ENCODE measurements around the gene IARS1.
A peak's percentile ranks its signal among the peaks of the same experiment; 100 is the strongest.

Gene IARS1

GRCh38 chr9:92327283-92327850, 33.9 kb upstream of the IARS1 start:
- Histone ChIP-seq H3K9me3 (ENCODE audit: insufficient read depth, low read length) (no peaks in the 10 kb centered on the region), H3K9ac (ENCODE audit: insufficient read length, low read depth) (no peak overlapping the region), H3K4me3 (ENCODE audit: insufficient read length, low read depth) (no peak overlapping the region), H3K27me3 (ENCODE audit: insufficient read depth, insufficient read length) (no peaks in the 10 kb centered on the region), H3K4me1 (ENCODE audit: insufficient read depth, insufficient read length) (no peaks in the 10 kb centered on the region), H3K36me3 (ENCODE audit: insufficient read depth, insufficient read length, low read length) (peaks cover 22% of the 10 kb centered on the region)
- TF ChIP-seq SUZ12 (IDR thresholded peaks at IDR 0.05; ENCODE audit: extremely low read depth, insufficient read depth, insufficient read length) (no peak), ZNF274 (IDR thresholded peaks at IDR 0.05; ENCODE audit: low read depth, low read length) (no peak), YY1 (IDR thresholded peaks at IDR 0.05; ENCODE audit: insufficient read depth, insufficient read length) (no peak)
- no peak for DNase-seq (ENCODE audit: low read depth, low spot score)

GRCh38 chr9:92325991-92326500, 32.5 kb upstream of the IARS1 start:
- Histone ChIP-seq H3K4me3 (ENCODE audit: insufficient read length, low read depth) (peak overlapping the region; percentile 93), H3K9me3 (ENCODE audit: insufficient read depth, low read length) (no peaks in the 10 kb centered on the region), H3K4me1 (ENCODE audit: insufficient read depth, insufficient read length) (no peaks in the 10 kb centered on the region), H3K9ac (ENCODE audit: insufficient read length, low read depth) (peak overlapping the region; percentile 96), H3K27me3 (ENCODE audit: insufficient read depth, insufficient read length) (no peaks in the 10 kb centered on the region), H3K36me3 (ENCODE audit: insufficient read depth, insufficient read length, low read length) (peaks cover 32% of the 10 kb centered on the region)
- no peak for TF ChIP-seq ZNF274 (IDR thresholded peaks at IDR 0.05; ENCODE audit: low read depth, low read length)
- DNase-seq (ENCODE audit: low read depth, low spot score) = no peak

DNA sequence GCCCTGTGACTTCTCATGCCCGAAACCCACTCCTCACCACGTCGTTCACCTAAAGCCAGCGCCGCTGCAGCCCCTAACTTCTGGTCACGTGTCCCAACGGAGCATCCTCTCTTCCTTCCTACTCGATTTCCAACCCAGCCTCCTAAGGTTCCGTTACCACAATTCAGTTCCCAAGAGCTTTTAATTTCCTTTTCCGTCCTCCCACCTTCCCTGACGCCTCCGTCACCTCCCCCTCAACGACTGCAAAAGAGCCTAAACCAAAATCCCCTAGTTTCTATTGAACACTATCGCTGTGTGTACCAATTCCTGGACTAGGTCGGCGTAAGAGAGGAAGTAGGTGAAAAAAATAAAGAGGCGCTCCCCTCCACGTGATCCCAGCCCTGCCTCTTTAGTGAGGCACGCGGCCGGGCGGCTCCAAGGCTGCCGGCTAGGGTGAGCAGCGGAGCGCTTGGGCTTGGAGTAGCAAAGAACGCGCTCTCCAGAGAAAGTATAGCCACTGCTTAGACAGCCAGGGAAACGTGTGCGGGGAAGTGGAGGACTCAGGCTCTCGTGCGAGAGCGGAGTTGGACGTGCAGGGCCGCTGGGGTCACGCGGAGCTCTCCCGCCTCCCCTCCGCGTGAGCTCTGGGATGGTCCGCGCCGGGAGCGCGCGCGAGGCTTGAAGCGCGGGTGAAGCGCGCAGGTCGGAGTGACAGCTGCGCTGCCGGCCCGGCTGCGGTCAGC, 31.9 kb upstream of the IARS1 start, which contains the start of the genes CENPP and NOL8:
TSS of gene CENPP (plus strand) at position 685 of the 722 bp plus-strand sequence.
TSS of gene NOL8 (minus strand) at position 82 of the 722 bp plus-strand sequence. CDS start 1,189 bp downstream, outside the sequence.
- TF ChIP-seq YY1 (IDR thresholded peaks at IDR 0.05; ENCODE audit: insufficient read depth, insufficient read length) = no peak
- no peak for TF ChIP-seq SUZ12 (IDR thresholded peaks at IDR 0.05; ENCODE audit: extremely low read depth, insufficient read depth, insufficient read length)
- no peak for TF ChIP-seq ZNF274 (IDR thresholded peaks at IDR 0.05; ENCODE audit: low read depth, low read length)
- DNase-seq (ENCODE audit: low read depth, low spot score) = peak; percentile 71
- no peaks in the 10 kb centered on the region for H3K9me3 ChIP-seq (ENCODE audit: insufficient read depth, low read length)
- peak within 1 kb of the TSS; percentile 96 for H3K9ac ChIP-seq (ENCODE audit: insufficient read length, low read depth)
- H3K27me3 ChIP-seq (ENCODE audit: insufficient read depth, insufficient read length) = no peaks in the 10 kb centered on the region
- H3K4me1 ChIP-seq (ENCODE audit: insufficient read depth, insufficient read length) = no peaks in the 10 kb centered on the region
- peak within 1 kb of the TSS; percentile 93 for H3K4me3 ChIP-seq (ENCODE audit: insufficient read length, low read depth)
- H3K36me3 ChIP-seq (ENCODE audit: insufficient read depth, insufficient read length, low read length) = peaks cover 36% of the 10 kb centered on the region

- TF ChIP-seq YY1 (IDR thresholded peaks at IDR 0.05; ENCODE audit: insufficient read depth, insufficient read length) (no peak), SUZ12 (IDR thresholded peaks at IDR 0.05; ENCODE audit: extremely low read depth, insufficient read depth, insufficient read length) (no peak), ZNF274 (IDR thresholded peaks at IDR 0.05; ENCODE audit: low read depth, low read length) (no peak)
- no peaks in the 10 kb centered on the region for H3K9me3 ChIP-seq (ENCODE audit: insufficient read depth, low read length)
- H3K9ac ChIP-seq (ENCODE audit: insufficient read length, low read depth) = peak overlapping the region; percentile 96
- H3K4me3 ChIP-seq (ENCODE audit: insufficient read length, low read depth) = peak overlapping the region; percentile 93
- no peaks in the 10 kb centered on the region for H3K27me3 ChIP-seq (ENCODE audit: insufficient read depth, insufficient read length)
- H3K4me1 ChIP-seq (ENCODE audit: insufficient read depth, insufficient read length) = no peaks in the 10 kb centered on the region
- DNase-seq (ENCODE audit: low read depth, low spot score) = no peak
- peaks cover 41% of the 10 kb centered on the region for H3K36me3 ChIP-seq (ENCODE audit: insufficient read depth, insufficient read length, low read length)
These were observed 31.4 kb upstream of the IARS1 start for GRCh38 chr9:92324889-92325268.

- Histone ChIP-seq H3K27me3 (ENCODE audit: insufficient read depth, insufficient read length) (no peaks in the 10 kb centered on the region), H3K9ac (ENCODE audit: insufficient read length, low read depth) (peak overlapping the region; percentile 96), H3K9me3 (ENCODE audit: insufficient read depth, low read length) (no peaks in the 10 kb centered on the region), H3K4me1 (ENCODE audit: insufficient read depth, insufficient read length) (no peaks in the 10 kb centered on the region), H3K4me3 (ENCODE audit: insufficient read length, low read depth) (peak overlapping the region; percentile 93), H3K36me3 (ENCODE audit: insufficient read depth, insufficient read length, low read length) (peaks cover 46% of the 10 kb centered on the region)
- TF ChIP-seq ZNF274 (IDR thresholded peaks at IDR 0.05; ENCODE audit: low read depth, low read length) = no peak
- no peak for TF ChIP-seq SUZ12 (IDR thresholded peaks at IDR 0.05; ENCODE audit: extremely low read depth, insufficient read depth, insufficient read length)
- TF ChIP-seq YY1 (IDR thresholded peaks at IDR 0.05; ENCODE audit: insufficient read depth, insufficient read length) = no peak
- DNase-seq (ENCODE audit: low read depth, low spot score) = no peak
These were observed 30.9 kb upstream of the IARS1 start for GRCh38 chr9:92324431-92324830.

GRCh38 chr9:92315456-92315855, 22.0 kb upstream of the IARS1 start:
- TF ChIP-seq YY1 (IDR thresholded peaks at IDR 0.05; ENCODE audit: insufficient read depth, insufficient read length) (no peak), SUZ12 (IDR thresholded peaks at IDR 0.05; ENCODE audit: extremely low read depth, insufficient read depth, insufficient read length) (no peak), ZNF274 (IDR thresholded peaks at IDR 0.05; ENCODE audit: low read depth, low read length) (no peak)
- no peak for DNase-seq (ENCODE audit: low read depth, low spot score)
- H3K9ac ChIP-seq (ENCODE audit: insufficient read length, low read depth) = no peak overlapping the region
- no peaks in the 10 kb centered on the region for H3K9me3 ChIP-seq (ENCODE audit: insufficient read depth, low read length)
- no peaks in the 10 kb centered on the region for H3K27me3 ChIP-seq (ENCODE audit: insufficient read depth, insufficient read length)
- H3K4me3 ChIP-seq (ENCODE audit: insufficient read length, low read depth) = no peak overlapping the region
- peaks cover 82% of the 10 kb centered on the region for H3K36me3 ChIP-seq (ENCODE audit: insufficient read depth, insufficient read length, low read length)
- no peaks in the 10 kb centered on the region for H3K4me1 ChIP-seq (ENCODE audit: insufficient read depth, insufficient read length)

- Histone ChIP-seq H3K9ac (ENCODE audit: insufficient read length, low read depth) (no peak overlapping the region), H3K4me1 (ENCODE audit: insufficient read depth, insufficient read length) (no peaks in the 10 kb centered on the region), H3K4me3 (ENCODE audit: insufficient read length, low read depth) (no peak overlapping the region), H3K9me3 (ENCODE audit: insufficient read depth, low read length) (no peaks in the 10 kb centered on the region), H3K27me3 (ENCODE audit: insufficient read depth, insufficient read length) (no peaks in the 10 kb centered on the region), H3K36me3 (ENCODE audit: insufficient read depth, insufficient read length, low read length) (peaks cover 83% of the 10 kb centered on the region)
- no peak for TF ChIP-seq ZNF274 (IDR thresholded peaks at IDR 0.05; ENCODE audit: low read depth, low read length)
- no peak for TF ChIP-seq YY1 (IDR thresholded peaks at IDR 0.05; ENCODE audit: insufficient read depth, insufficient read length)
- TF ChIP-seq SUZ12 (IDR thresholded peaks at IDR 0.05; ENCODE audit: extremely low read depth, insufficient read depth, insufficient read length) = no peak
- no peak for DNase-seq (ENCODE audit: low read depth, low spot score)
These were observed 20.1 kb upstream of the IARS1 start for GRCh38 chr9:92313624-92314012.
